CD4-positive, alpha-beta T cell treated with Interleukin-10 for 1 hour (primary cell): ENCODE data around the gene ATOH7.
"Not testable (repeated sequence)": the region's sequence is repeated elsewhere in the genome, so short reads cannot be mapped to it uniquely, and the experiment has no call there.

Source experiments
- DNase-seq: peaks from one replicate; pipeline ENCODE4 v3.0.0-alpha.2; 2020

Gene ATOH7

DNA sequence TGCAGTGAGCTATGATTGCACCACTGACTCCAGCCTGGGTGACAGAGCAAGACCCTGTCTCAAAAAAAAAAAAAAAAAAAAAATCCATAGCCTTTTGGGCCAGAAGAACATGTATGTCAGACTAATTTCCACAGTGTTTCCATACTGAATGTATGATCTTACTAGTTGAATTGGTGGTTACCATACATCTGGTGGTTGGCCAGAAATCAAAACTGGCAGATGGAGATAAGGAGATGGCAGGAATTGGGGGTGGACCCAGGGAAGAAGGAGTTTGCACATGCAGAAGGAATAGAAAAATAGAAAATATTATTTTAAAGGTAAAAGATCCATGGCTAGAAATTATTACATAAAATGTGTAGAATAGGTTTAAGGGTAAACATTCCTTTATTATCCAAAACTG lies 3.7 kb upstream of the ATOH7 start:
- no peak for DNase-seq

DNA sequence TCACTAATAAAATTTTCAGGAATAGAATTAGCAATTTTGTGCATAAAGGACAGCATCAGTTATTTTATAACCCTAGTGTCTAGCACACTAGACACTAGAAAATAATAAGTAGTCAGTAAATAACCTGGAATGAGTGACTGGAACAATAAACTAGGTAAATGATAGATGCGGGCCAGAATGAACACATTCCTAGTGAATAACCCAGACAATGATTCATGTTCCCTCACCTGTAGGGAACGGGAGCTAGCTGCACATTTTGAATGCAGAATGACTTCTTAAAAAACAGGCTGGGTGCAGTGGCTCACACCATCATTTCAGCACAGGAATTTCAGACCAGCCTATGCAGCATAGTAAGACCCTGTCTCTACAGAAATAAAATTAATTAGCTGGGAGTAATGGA lies 3.2 kb upstream of the ATOH7 start:
- DNase-seq = no peak

DNA sequence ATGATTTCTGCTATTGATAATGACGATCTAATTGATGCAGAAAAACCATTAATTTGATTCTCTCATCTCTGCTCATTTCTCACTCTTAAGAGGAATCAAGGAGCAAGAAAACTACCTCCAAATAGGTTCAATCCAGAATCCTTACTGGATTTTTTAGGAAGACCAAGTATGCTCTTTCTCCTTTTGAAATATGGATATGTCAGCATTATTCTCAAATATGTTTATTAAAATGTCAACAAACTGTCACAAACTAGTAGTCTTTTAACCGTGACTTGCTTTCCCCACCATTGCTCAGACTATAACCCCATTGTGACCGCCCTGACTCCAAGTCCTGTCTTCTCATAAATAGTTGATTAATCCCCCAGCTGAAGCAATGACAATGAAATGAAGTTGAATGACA lies 1.1 kb upstream of the ATOH7 start:
- no peak for DNase-seq

DNA sequence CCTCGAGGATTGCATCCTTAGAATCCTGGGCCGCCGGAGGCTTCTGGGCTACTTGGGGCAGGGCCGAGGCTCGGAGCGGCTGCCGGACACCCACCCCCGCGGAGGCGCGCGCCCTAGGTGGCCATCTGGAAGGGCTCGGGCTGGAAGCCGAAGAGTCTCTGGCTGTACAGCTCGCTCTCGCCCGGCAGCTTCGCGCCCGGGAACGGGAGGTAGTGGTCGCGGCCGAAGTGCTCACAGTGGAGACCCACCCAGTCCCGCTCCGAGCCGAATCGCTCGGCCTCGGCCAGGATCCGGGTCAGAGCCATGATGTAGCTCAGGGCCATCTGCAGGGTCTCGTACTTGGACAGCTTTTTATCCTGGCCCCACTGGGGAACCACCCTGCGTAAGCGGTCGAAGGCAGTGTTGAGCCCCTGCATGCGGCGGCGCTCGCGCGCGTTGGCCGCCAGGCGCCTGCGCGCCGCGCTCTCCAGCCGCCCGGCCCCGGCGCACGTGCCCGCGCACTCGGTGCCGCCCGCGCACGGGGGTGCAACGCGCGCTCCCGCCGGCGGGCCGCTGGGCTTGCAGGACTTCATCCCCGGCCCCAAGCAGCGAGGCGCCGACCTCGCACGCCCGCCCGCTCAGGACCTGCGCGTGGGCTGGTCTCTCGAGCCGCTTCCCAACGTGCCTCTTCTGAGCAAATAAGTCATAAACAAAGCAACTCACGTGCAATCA lies 652 bp downstream of the ATOH7 start:
- DNase-seq = peak; percentile 21

DNA sequence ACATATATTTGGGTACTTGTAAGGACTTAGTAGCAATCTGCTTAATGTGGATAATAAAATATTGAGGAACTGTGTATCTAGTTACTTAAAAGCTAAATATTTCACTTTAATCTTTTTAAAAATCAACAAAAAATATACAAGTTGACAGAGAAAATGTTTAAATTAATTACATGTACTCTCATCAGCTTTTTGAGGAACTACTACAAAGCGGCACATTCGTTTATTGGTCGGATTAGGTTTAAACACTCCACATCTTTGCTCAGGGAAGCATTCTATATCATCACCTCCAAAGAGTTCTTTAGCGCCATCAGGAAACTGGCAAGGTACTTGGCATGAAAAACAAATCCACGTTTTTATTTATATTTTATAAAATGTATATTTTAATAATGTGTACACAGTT lies 1.6 kb downstream of the ATOH7 start:
- no peak for DNase-seq

DNA sequence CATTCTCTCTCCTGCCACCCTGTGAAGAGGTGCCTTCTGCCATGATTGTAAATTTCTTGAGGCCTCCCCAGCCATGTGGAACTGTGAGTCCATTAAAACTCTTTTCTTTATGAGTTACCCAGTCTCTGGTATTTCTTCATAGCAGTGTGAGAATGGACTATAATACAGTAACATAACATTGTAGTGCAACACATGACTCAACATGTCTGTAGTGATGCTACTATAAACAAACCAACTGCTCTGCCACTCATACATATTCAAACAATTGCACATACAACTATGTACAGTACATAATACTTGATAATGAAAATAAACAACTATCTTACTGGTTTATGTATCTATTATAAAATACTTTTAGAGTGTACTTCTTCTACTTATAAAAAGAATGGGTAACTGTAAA lies 7.1 kb downstream of the ATOH7 start:
- DNase-seq = no peak

DNA sequence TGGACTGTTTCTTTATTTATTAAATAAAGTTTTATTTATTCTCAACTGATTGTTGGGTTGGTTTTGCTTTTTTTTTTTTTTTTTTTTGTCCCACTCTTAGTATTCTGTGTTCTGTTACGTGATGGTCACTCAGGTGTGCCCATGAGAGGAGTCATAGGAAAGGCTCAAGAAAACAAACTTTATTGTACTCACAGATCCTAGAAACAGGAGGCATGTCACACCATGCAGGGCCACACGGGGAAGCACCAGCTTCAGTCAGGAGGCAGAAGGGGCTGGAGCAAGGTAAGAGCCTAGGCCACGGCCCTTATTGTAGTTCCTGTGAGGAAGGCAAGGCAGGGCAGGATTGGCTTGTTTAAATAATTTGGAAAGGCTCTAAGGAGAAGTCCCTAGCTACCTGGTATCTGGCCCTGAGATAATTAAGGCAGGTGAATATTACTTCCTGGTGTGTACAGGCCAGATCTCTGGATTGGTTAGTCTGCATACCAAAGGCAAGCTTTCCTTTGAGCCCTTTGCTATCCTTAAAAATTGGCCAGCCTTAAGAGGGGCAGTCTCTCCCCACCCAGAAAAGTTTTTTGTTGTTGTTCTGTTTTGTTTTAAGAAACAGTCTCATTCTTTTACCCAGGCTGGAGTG lies 8.3 kb downstream of the ATOH7 start:
- DNase-seq = no peak

DNA sequence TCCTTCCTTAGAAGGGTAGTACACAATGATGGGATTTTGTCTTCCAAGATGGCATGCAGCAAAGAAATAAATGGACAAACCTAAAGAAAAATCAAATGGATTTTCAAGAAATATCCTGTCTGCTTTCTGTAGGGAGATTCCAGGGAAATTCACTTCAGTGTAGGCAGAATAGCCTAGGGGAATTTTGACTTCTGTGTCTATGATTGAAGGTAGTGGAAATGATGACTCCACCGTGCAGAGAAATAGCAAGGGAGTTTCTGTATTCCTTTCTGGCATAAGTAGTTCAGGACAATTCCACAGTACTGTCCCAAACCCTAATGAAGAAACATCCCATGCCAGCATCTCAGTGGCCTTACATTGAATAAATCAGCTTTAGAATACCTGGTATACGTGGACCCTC lies 9.5 kb downstream of the ATOH7 start:
- no peak for DNase-seq

DNA sequence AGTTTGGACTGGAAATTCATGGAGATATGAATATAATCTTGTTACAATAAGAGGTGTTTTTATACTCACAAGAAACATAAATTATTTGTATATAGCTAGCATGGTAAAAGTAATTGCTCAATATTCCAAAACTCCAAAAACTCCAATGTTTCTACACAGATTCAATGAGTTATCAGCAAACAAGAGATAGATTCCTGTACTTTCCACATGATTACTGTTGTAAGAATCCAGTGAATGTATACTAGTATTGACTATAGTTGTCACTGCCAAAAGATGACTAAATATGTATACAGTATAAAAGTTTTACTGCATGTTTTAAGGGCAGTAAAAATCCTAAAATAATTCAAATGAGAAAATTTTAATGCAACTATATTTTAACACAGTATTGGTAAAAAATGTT lies 10.7 kb downstream of the ATOH7 start:
- DNase-seq = no peak

DNA sequence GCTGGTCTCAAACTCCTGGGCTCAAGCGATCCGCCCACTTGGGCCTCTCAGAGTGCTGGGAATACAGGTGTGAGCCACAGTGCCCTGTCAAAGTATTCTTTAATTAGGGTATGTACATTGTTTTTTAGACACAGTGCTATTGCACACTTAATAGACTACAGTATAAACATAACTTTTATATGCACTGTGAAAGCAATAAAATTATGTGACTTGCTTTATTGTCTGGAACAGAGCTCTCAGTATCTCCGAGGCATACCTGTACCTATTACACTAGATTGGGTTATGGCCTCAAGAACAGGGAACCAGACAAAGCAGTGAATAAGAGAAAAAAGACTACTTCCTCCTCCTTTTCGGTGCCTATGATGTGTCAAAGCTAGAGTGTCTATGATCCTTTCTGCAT lies 13.1 kb downstream of the ATOH7 start:
- no peak for DNase-seq

DNA sequence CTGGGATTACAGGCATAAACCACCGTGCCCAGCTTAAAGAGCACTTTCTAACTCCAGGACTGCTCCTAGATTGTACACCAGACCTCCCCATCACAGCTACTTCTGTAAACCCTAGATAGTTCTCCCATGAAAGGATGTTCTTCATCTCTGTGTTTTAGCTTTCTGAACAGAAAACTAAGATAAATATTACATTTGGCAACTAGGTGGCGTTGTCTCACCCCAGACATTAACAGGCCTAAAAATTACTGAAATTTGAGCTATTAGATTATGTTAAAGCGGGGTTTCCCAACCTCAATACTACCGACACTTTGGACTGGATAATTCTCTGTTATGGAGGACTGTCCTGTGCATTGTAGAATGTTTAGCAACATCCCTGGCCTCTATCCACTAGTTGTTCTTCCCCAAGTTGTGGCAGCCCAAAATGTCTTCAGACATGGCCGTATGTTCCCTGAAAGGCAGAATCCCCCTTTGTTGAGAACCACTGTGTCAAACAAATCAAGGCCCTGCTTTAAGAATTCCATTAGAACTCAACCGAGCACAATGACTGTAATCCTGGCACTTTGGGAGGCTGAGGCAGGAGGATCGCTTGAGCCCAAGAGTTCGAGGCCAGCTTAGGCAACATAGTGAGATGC lies 19.1 kb downstream of the ATOH7 start:
- peak; percentile 41 for DNase-seq

DNA sequence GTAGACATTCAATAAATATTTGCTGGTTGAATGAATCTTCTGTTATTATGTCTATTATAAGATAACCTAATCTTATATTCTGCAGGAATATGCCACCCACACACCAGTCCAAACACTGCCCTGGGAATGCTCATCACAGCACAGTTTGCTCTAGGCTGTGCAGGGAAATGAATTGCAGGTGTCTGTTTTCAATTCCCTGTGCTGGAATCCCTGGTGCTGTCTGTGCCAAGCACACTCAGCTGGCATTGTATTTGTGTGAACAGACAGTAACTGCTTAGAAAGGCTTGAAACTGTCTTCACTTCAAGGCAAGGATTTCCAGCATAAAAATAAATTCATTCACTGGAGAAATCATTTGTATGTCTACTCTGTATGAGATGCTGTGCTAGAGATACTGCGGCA lies 20.2 kb downstream of the ATOH7 start:
- no peak for DNase-seq

DNA sequence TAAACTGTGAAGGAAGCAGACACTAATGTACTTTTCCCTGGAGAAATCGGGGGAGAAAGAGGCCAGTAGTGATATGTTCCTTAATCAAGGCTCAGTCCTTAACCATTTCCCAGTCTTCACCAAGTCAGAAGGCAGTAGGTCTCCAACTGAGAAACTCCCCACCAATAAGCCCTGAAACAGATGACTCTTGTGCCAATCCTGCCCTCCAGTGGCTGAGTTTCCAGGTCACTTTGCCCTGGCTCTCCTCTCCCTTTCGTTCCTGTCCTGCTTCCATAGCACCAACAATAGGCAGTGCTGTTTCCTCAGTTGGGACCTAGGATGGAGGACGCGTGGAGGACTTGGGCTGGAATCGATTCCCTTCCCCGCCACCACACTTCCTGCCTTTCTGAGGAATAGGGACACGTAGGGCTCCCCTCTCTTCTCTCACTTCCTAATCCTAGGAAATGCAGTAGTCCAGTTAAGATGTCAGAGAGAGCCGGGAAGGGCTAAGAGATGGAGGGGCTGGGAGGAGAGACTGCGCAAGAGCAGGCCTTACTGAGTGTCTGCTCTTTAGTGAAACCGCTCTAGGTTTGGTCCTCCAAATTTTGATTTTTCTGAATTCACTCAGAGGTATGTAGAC lies 23.4 kb downstream of the ATOH7 start:
- peak; percentile 4 for DNase-seq

DNA sequence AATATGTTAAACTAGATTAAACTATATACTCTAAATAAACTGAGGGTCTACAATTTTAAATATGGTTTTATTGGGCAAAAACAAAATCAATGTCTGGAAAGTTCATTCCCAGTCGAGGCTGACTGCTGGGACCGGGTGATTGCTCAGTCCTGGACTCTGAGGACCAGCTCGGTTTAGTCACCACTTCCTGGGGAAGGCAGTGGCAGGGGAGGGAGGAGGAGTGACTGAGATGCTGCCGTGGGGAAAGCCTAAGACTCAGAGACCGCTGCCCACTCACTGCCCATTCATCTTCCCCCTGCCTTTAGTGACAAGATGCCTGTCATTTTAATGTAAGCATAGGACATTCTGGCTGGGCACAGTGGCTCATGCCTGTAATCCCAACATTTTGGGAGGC lies 29.0 kb downstream of the ATOH7 start:
- no peak for DNase-seq

DNA sequence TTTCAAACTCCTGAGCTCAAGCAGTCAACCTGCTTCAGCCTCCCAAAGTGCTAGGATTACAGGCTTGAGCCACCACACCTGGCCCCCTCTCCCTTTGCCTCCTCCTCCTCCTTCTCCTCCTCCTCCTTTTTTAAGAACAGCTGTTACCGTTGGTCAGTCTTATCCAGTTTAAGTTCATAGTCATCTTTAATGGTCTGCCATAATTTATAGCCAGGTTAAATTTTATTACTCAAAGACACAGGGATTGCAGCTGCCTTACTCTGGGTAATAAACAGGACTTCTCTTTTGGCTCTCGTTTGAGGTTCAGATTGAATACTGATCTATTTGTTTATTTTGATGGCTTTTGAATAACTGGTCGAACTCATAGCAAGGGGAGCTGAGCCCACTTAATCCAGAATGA lies 35.2 kb downstream of the ATOH7 start:
- DNase-seq = no peak

DNA sequence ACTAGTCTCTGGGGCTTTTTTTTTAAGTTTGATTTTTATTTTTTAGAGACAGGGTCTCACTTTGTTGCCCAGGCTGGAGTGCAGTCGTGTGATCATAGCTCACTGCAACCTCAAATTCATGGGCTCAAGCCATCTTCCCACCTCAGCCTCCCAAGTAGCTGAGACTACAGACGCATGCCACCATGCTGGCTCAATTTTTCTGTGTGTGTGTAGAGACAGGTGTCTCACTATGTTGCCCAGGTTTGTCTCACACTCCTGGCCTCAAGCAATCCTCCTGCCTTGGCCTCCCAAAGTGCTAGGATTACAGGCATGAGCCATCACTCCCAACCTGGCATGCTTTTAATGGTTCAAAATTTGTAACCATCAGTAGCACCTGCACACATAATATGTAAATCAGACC lies 36.1 kb downstream of the ATOH7 start:
- DNase-seq = not testable (repeated sequence)

DNA sequence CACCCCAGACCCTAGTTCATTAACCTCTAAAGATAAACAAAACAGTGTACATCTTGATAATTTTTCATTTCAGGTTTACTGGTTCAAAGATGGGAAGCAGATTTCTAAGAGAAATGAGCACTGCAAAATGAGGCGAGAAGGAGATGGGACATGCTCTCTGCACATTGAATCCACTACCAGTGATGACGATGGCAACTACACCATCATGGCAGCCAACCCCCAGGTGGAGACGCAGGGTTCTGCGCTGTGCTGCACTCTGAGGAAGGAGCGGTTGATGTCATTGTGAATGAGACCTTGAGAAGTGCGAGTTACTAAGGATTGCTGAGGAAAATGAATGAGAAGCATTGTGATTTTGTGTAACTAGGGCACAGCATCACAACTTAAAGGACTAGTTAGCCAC lies 37.6 kb downstream of the ATOH7 start:
- no peak for DNase-seq

DNA sequence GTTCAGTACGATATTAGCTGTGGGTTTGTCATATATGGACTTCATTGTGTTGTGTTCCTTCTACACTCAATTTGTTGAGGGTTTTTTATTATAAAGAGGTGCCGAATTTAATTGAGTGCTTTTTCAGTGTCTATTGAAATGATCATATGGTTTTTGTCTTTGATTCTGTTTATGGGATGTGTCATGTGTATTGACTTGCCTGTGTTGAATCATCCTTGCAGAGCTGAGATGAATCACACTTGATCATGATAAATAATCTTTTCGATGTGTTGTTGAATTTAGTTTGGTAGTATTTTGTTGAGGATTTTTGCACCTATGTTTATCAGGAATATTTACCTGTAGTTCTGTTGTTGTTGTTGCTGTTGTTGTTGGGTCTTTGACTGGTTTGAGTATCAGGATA lies 39.8 kb downstream of the ATOH7 start:
- DNase-seq = no peak

DNA sequence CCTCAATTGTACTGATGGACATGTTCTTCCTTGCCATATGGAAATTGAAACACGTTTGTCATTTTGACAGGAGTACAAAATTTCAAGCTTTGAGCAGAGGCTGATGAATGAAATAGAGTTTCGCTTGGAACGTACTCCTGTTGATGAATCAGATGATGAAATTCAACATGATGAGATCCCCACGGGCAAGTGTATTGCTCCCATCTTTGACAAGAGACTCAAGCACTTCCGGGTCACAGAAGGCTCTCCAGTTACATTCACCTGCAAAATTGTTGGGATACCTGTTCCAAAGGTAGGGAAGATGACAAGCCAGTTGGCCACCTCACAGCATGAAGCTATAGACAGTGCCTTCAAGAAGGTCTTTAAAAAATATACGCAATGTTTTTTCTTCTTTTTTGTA lies 43.1 kb downstream of the ATOH7 start:
- no peak for DNase-seq

DNA sequence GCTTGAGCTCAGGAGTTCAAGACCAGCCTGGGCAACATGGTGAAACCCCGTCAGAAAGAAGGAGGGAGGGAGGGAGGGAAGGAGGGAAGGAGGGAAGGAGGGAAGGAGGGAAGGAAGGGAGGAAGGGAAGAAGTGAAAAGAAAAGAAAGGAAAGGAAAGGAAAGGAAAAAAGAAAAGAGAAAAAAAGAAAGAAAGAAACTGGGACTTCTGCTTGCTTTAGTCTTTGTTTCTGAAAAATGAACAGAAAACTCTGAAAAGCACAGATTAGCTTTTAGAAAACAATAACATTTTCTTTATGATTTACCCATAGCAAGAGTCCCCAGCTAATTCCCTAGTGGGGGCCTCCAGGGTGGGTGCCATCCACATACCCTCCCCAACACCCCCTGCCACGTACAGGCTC lies 46.8 kb downstream of the ATOH7 start:
- no peak for DNase-seq

DNA sequence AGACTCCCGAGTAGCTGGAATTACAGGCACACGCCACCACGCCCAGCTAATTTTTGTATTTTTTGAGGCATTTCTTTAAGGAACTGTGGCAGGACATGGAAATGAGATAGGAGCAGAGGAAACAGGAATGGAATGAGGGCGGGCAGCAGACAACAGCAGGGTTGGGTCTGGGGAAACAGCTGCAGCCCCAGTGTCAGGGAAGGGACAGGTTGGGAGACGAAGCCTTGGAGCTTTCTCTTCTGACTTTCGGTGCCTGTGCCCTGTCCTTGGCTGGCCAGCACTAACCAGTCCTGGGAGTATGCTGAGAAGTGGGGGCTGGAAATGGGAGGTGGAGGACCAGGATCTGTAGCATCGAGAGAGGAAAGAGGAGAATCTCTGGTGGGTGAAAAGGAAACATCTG lies 47.4 kb downstream of the ATOH7 start:
- no peak for DNase-seq
